GM12892 (cell line): Measurements from ENCODE around the gene OR9G1.

ENCODE experiments used
- POLR2A ChIP-seq: IDR thresholded peaks from 2 replicates; pipeline ENCODE4 v1.6.1; 2011; ENCODE audit warnings: low read depth, low read length, control low read depth
- POLR2AphosphoS5 ChIP-seq: IDR thresholded peaks from 2 replicates; pipeline ENCODE4 v1.6.1; 2011; ENCODE audit warnings: low read depth, low read length, control low read depth
- TAF1 ChIP-seq: IDR thresholded peaks from 2 replicates; pipeline ENCODE4 v1.6.1; 2011; ENCODE audit warnings: low read depth, mild to moderate bottlenecking, control low read depth, low read length, borderline replicate concordance

DNA sequence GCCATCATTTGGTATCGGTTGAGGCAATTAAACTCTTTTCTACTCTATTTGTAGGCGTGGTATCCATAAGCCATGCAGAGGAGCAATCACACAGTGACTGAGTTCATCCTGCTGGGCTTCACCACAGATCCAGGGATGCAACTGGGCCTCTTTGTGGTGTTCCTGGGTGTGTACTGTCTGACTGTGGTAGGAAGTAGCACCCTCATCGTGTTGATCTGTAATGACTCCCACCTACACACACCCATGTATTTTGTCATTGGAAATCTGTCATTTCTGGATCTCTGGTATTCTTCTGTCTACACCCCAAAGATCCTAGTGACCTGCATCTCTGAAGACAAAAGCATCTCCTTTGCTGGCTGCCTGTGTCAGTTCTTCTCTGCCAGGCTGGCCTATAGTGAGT lies 41.2 kb downstream of the OR9G1 start:
- TF ChIP-seq POLR2A (no peak), POLR2AphosphoS5 (no peak), TAF1 (no peak)
